Peyer's patch (tissue), 4 donors: ENCODE measurements around the gene NFIX.

ENCODE experiments used
- POLR2A ChIP-seq, 2 donors: fragments of 450-650 bp; IDR thresholded peaks; one replicate each; pipeline ENCODE4 v1.5.1; 2017; ENCODE audit warnings: antibody characterized with exemption in 2 of 2, mild to moderate bottlenecking in 2 of 2, moderate library complexity in 2 of 2
- TF ChIP-seq, protein P1 (sequence below), 6 experiments: fragments of 450-650 bp in 4 of 6; fragments of 200-600 bp in 2 of 6; sonication (generic) in 1 of 6; IDR thresholded peaks; one replicate each; pipeline ENCODE4 v1.5.1; 2017 to 2019; ENCODE audit warnings: antibody characterized with exemption in 6 of 6, mild to moderate bottlenecking in 3 of 6, moderate library complexity in 1 of 6

- TF ChIP-seq, protein P1, sequence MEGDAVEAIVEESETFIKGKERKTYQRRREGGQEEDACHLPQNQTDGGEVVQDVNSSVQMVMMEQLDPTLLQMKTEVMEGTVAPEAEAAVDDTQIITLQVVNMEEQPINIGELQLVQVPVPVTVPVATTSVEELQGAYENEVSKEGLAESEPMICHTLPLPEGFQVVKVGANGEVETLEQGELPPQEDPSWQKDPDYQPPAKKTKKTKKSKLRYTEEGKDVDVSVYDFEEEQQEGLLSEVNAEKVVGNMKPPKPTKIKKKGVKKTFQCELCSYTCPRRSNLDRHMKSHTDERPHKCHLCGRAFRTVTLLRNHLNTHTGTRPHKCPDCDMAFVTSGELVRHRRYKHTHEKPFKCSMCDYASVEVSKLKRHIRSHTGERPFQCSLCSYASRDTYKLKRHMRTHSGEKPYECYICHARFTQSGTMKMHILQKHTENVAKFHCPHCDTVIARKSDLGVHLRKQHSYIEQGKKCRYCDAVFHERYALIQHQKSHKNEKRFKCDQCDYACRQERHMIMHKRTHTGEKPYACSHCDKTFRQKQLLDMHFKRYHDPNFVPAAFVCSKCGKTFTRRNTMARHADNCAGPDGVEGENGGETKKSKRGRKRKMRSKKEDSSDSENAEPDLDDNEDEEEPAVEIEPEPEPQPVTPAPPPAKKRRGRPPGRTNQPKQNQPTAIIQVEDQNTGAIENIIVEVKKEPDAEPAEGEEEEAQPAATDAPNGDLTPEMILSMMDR (IDR thresholded peaks at IDR 0.05) = no peak
- no peak for TF ChIP-seq POLR2A (IDR thresholded peaks at IDR 0.05)
These were observed 41.3 kb upstream of the NFIX start for GRCh38 chr19:12953799-12954611.
